ENCODE results near the gene ARHGAP44.

DNA sequence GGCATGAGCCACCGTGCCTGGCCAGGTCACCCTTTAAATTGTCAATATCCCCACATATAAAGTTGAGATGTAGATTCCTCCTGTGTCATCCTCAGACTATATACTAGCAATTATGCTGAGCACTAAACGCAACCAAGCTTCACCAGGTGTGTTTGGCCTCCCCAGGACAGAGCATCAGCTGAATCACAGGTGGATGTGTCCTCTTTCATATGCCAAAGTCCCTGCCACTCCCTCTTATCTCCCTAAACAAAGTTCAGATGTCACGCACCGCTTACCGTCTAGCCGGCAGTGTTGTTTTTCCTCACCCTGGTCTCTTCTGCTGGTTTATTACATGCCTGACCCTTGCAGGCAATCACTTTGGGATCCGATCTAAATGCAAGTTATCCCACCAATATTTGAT lies 43.8 kb upstream of the ARHGAP44 start:
- TF ChIP-seq, protein P1, sequence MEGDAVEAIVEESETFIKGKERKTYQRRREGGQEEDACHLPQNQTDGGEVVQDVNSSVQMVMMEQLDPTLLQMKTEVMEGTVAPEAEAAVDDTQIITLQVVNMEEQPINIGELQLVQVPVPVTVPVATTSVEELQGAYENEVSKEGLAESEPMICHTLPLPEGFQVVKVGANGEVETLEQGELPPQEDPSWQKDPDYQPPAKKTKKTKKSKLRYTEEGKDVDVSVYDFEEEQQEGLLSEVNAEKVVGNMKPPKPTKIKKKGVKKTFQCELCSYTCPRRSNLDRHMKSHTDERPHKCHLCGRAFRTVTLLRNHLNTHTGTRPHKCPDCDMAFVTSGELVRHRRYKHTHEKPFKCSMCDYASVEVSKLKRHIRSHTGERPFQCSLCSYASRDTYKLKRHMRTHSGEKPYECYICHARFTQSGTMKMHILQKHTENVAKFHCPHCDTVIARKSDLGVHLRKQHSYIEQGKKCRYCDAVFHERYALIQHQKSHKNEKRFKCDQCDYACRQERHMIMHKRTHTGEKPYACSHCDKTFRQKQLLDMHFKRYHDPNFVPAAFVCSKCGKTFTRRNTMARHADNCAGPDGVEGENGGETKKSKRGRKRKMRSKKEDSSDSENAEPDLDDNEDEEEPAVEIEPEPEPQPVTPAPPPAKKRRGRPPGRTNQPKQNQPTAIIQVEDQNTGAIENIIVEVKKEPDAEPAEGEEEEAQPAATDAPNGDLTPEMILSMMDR (IDR thresholded peaks at IDR 0.05), result no peak
- TF ChIP-seq EZH2 (IDR thresholded peaks at IDR 0.05; ENCODE audit: borderline replicate concordance, insufficient read depth, low read depth, low read length, poor library complexity, severe bottlenecking), result no peak

All from B cell (primary cell).